NB4 (cell line): Measurements from ENCODE around the gene CAPG.

Experiments
- DNase-seq: peaks from one replicate; pipeline ENCODE4 v3.0.0; 2010; ENCODE audit warnings: low read depth
- H3K4me3 ChIP-seq: one replicate; pipeline ENCODE4 v1.5.1; 2011; ENCODE audit warnings: mild to moderate bottlenecking, low read depth, low read length, moderate library complexity
- MAX ChIP-seq: IDR thresholded peaks from 2 replicates; pipeline ENCODE4 v1.6.1; 2011; ENCODE audit warnings: low read depth, low read length
- MYC ChIP-seq: IDR thresholded peaks from 2 replicates; pipeline ENCODE4 v1.6.1; 2011; ENCODE audit warnings: low read depth, low read length
- POLR2A ChIP-seq: IDR thresholded peaks from 2 replicates; pipeline ENCODE4 v1.6.1; 2011; ENCODE audit warnings: mild to moderate bottlenecking; ENCODE audit not compliant: insufficient read length; ENCODE audit errors: extremely low read depth
- TF ChIP-seq, protein P1 (sequence below): IDR thresholded peaks from one replicate; pipeline ENCODE4 v1.5.1; 2012; ENCODE audit warnings: low read depth, low read length

Gene CAPG

GRCh38 chr2:85410584-85411404 is 628 bp upstream of the CAPG start:
- H3K4me3 ChIP-seq = peak overlapping the region; percentile 79
- TF ChIP-seq POLR2A (no peak), MYC (no peak), MAX (no peak)
- TF ChIP-seq, protein P1, sequence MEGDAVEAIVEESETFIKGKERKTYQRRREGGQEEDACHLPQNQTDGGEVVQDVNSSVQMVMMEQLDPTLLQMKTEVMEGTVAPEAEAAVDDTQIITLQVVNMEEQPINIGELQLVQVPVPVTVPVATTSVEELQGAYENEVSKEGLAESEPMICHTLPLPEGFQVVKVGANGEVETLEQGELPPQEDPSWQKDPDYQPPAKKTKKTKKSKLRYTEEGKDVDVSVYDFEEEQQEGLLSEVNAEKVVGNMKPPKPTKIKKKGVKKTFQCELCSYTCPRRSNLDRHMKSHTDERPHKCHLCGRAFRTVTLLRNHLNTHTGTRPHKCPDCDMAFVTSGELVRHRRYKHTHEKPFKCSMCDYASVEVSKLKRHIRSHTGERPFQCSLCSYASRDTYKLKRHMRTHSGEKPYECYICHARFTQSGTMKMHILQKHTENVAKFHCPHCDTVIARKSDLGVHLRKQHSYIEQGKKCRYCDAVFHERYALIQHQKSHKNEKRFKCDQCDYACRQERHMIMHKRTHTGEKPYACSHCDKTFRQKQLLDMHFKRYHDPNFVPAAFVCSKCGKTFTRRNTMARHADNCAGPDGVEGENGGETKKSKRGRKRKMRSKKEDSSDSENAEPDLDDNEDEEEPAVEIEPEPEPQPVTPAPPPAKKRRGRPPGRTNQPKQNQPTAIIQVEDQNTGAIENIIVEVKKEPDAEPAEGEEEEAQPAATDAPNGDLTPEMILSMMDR = no peak
- no peak for DNase-seq

DNA sequence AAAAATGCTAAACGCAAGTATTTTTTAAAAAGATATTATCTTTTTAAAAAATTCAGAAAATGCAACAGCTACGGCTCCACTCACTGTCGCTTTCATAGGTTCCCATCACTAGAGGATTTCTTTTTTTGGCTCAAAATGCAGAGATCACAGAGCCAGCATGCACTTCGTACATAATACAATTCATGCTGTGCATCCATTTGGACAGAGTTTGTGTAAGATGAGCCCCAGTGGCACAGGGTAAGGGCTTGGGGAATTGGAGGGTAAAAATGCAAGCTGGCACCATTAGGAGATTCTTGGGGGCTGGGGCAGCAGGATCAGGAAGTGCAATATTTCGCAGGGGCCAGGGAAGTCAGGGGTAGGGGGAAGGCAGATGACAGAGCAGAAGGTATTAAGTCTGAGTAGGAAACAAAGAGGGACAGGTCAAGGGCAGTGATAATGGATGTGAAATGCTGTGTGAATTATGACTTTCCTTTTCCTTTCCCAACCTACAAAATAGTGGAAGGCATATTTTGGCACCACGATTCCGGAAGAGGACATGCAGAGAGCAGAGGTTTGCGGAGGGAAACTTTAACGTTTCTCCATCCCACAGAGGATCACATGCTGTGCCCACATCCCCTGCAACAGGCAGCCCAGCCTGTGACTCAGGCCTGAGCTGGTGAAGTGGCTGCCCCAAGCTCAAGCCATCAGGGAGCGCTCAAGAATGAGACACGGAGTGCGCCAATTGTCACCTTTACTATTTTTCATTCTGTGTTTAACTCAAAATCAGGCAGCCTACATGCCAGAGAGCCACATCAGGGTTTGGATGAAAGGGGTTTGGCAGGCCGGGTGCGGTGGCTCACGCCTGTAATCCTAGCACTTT is 4.7 kb downstream of the CAPG start:
- peak; percentile 99 for DNase-seq
- TF ChIP-seq, protein P1 = peak; percentile 17
- TF ChIP-seq MAX (peak; percentile 77; the same call in 1 of the 2 replicates), POLR2A (no peak), MYC (peak; percentile 89)
- peak overlapping the region; percentile 59 for H3K4me3 ChIP-seq

DNA sequence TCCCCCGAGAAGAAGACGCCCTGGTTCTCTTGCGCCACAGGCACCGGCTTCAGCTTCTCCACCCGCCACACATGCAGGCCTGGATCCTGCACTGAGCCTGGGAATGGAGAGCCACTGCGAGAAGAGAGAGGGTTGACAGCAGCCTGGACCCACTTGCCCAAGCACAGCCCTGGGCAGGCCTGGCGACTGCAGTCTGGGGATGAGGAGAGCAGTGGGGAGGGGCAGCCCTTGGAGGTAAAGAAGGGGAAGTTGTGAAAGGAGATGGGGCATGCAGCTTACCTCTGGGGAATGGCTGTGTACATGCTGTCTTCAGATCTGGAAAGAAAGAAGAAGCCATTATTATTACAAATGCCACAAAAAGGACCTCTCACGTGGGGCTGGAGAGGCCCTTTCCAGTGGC is 8.3 kb downstream of the CAPG start:
- DNase-seq = peak; percentile 94
- TF ChIP-seq POLR2A (no peak), MYC (peak; percentile 62), MAX (peak; percentile 64)
- H3K4me3 ChIP-seq = peak overlapping the region; percentile 36

DNA sequence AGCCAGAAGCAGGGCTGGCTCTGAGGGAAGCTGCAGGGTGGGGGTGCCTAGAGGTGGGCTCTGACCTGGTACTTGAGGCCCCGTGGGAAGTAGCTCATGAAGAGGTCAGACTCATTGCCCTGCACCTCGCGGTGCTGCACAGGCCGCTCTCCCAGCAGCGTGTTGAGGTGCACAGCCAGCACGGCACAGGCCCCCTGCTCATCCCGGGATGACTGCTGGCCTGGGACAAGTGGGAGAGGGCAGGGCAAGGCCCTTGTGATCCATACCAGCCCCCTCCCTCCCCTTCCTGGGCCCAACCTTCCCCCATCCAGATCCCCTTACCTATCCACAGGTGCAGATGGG is 8.7 kb downstream of the CAPG start:
- no peak for TF ChIP-seq POLR2A
- no peak for TF ChIP-seq MYC
- no peak for TF ChIP-seq MAX
- TF ChIP-seq, protein P1 = no peak
- no peak overlapping the region for H3K4me3 ChIP-seq
- DNase-seq = no peak

- H3K4me3 ChIP-seq = no peak overlapping the region
- TF ChIP-seq, protein P1 = no peak
- no peak for TF ChIP-seq MAX
- TF ChIP-seq POLR2A = no peak
- TF ChIP-seq MYC = no peak
- no peak for DNase-seq
These were observed 9.4 kb downstream of the CAPG start for GRCh38 chr2:85400541-85401463.
